ENCODE results near the gene LAPTM4A.
"Not testable (repeated sequence)": the region's sequence is repeated elsewhere in the genome, so short reads cannot be mapped to it uniquely, and the experiment has no call there.

LAPTM4A gene

GRCh38 chr2:20076757-20077156 is 25.3 kb upstream of the LAPTM4A start:
- no peak for DNase-seq (ENCODE audit: low spot score)

GRCh38 chr2:20074901-20075300 is 23.5 kb upstream of the LAPTM4A start:
- no peak for DNase-seq (ENCODE audit: low spot score)

GRCh38 chr2:20074046-20074648 is 22.7 kb upstream of the LAPTM4A start:
- DNase-seq (ENCODE audit: low spot score): not testable (repeated sequence)

GRCh38 chr2:20073460-20073859 is 22.0 kb upstream of the LAPTM4A start:
- no peak for DNase-seq (ENCODE audit: low spot score)

GRCh38 chr2:20072436-20073158 is 21.2 kb upstream of the LAPTM4A start:
- no peak for DNase-seq (ENCODE audit: low spot score)

GRCh38 chr2:20071397-20072383 is 20.3 kb upstream of the LAPTM4A start:
- no peak for DNase-seq (ENCODE audit: low spot score)

GRCh38 chr2:20069756-20070155 is 18.3 kb upstream of the LAPTM4A start:
- DNase-seq (ENCODE audit: low spot score): no peak

GRCh38 chr2:20067992-20068584 is 16.7 kb upstream of the LAPTM4A start:
- DNase-seq (ENCODE audit: low spot score): no peak

GRCh38 chr2:20065885-20066602 is 14.6 kb upstream of the LAPTM4A start:
- no peak for DNase-seq (ENCODE audit: low spot score)

GRCh38 chr2:20064841-20065240 is 13.4 kb upstream of the LAPTM4A start:
- no peak for DNase-seq (ENCODE audit: low spot score)

GRCh38 chr2:20064421-20064820 is 13.0 kb upstream of the LAPTM4A start:
- no peak for DNase-seq (ENCODE audit: low spot score)

GRCh38 chr2:20062615-20063545 is 11.5 kb upstream of the LAPTM4A start:
- DNase-seq (ENCODE audit: low spot score): peak; percentile 78

GRCh38 chr2:20061940-20062339 is 10.5 kb upstream of the LAPTM4A start:
- no peak for DNase-seq (ENCODE audit: low spot score)

GRCh38 chr2:20061476-20061875 is 10.0 kb upstream of the LAPTM4A start:
- no peak for DNase-seq (ENCODE audit: low spot score)

- DNase-seq (ENCODE audit: low spot score): no peak
Observed at GRCh38 chr2:20060106-20060505, 8.7 kb upstream of the LAPTM4A start.

- DNase-seq (ENCODE audit: low spot score): no peak
Observed at GRCh38 chr2:20057268-20057667, 5.8 kb upstream of the LAPTM4A start.

GRCh38 chr2:20054931-20055330 is 3.5 kb upstream of the LAPTM4A start:
- DNase-seq (ENCODE audit: low spot score): no peak

GRCh38 chr2:20054119-20054518 is 2.7 kb upstream of the LAPTM4A start:
- DNase-seq (ENCODE audit: low spot score): no peak

GRCh38 chr2:20052861-20053281 is 1.4 kb upstream of the LAPTM4A start:
- no peak for DNase-seq (ENCODE audit: low spot score)

- no peak for DNase-seq (ENCODE audit: low spot score)
Observed at GRCh38 chr2:20052229-20052851, 912 bp upstream of the LAPTM4A start.
